Liver (tissue), 3 donors: Measurements from ENCODE around the gene RAPGEF4.

Source experiments
- RXRA ChIP-seq, 2 donors: IDR thresholded peaks; 2 replicates each; pipeline ENCODE4 v1.6.1; 2017 to 2018; ENCODE audit warnings: antibody characterized with exemption in 2 of 2, mild to moderate bottlenecking in 1 of 2
- TF ChIP-seq, protein P1 (sequence below): IDR thresholded peaks from 2 replicates; pipeline ENCODE4 v1.6.1; 2016; ENCODE audit warnings: antibody characterized with exemption, mild to moderate bottlenecking
- TF ChIP-seq, protein P2 (sequence below): fragments of 150-350 bp; IDR thresholded peaks from 2 replicates; pipeline ENCODE4 v1.5.1; 2017; ENCODE audit warnings: improper control_type of control experiment, low read depth, low read length; ENCODE audit not compliant: missing input control
- donor health status: healthy.
- donor health status: healthy.

DNA sequence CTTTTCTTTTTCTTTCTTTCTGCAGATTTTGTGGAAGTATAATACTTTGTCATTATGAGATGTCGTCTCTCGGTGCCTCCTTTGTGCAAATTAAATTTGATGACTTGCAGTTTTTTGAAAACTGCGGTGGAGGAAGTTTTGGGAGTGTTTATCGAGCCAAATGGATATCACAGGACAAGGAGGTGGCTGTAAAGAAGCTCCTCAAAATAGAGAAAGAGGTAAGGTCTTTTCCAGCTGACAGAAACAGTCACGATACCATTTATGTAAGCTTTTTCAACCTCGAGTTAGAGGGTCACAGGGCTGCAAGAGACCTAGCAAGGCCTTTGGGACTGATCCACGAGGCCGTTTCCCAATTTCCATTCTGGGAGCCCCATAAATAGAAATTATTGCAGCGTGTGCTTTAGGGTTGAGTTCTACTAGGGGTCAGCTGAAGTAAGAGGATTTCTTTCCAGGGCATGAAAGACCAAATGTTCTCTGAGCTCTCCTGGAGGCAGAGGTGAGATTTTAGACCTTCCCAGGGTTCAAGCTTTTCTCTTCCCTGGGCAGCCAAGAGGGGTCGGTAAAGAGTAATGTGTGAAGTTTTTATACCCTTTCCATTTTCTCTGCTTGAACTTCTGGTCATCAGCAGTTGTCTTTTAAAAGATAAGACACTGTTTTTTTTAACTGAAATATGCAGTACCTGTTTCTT, 355.5 kb downstream of the RAPGEF4 start:
- TF ChIP-seq, protein P1, sequence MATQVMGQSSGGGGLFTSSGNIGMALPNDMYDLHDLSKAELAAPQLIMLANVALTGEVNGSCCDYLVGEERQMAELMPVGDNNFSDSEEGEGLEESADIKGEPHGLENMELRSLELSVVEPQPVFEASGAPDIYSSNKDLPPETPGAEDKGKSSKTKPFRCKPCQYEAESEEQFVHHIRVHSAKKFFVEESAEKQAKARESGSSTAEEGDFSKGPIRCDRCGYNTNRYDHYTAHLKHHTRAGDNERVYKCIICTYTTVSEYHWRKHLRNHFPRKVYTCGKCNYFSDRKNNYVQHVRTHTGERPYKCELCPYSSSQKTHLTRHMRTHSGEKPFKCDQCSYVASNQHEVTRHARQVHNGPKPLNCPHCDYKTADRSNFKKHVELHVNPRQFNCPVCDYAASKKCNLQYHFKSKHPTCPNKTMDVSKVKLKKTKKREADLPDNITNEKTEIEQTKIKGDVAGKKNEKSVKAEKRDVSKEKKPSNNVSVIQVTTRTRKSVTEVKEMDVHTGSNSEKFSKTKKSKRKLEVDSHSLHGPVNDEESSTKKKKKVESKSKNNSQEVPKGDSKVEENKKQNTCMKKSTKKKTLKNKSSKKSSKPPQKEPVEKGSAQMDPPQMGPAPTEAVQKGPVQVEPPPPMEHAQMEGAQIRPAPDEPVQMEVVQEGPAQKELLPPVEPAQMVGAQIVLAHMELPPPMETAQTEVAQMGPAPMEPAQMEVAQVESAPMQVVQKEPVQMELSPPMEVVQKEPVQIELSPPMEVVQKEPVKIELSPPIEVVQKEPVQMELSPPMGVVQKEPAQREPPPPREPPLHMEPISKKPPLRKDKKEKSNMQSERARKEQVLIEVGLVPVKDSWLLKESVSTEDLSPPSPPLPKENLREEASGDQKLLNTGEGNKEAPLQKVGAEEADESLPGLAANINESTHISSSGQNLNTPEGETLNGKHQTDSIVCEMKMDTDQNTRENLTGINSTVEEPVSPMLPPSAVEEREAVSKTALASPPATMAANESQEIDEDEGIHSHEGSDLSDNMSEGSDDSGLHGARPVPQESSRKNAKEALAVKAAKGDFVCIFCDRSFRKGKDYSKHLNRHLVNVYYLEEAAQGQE, result no peak
- TF ChIP-seq, protein P2, sequence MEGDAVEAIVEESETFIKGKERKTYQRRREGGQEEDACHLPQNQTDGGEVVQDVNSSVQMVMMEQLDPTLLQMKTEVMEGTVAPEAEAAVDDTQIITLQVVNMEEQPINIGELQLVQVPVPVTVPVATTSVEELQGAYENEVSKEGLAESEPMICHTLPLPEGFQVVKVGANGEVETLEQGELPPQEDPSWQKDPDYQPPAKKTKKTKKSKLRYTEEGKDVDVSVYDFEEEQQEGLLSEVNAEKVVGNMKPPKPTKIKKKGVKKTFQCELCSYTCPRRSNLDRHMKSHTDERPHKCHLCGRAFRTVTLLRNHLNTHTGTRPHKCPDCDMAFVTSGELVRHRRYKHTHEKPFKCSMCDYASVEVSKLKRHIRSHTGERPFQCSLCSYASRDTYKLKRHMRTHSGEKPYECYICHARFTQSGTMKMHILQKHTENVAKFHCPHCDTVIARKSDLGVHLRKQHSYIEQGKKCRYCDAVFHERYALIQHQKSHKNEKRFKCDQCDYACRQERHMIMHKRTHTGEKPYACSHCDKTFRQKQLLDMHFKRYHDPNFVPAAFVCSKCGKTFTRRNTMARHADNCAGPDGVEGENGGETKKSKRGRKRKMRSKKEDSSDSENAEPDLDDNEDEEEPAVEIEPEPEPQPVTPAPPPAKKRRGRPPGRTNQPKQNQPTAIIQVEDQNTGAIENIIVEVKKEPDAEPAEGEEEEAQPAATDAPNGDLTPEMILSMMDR, result peak; percentile 18
- peak; percentile 37 to 49 for TF ChIP-seq RXRA (IDR thresholded peaks at IDR 0.05)
